ENCODE measurements around the gene LPAR1.

DNA sequence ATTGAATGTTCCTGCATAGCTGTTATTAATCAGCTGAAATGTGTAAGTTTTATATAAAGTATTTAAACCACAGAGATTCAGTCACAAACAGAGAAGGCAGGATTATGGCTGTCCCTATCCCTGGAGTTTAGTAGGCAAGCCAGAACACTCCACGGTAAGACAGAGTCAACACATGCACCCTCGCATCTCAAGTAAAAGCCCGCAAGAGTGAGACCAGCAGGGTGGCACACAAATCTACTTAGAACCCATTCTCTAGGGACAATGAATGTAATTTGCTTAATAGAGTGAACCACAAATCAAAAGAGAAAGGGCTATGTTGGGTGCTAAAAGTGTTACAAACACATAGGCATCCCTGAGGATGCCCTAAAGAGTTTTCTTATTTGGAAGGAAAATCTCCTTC is 35.1 kb downstream of the LPAR1 start:
- no peak for TF ChIP-seq IRF2 (CRISPR knock-in tag; IDR thresholded peaks at IDR 0.05)
- no peak for TF ChIP-seq CHD2 (IDR thresholded peaks at IDR 0.05; ENCODE audit: low read depth, low read length)

Data from K562 (cell line).